Activated CD8-positive, alpha-beta memory T cell treated with anti-CD3 and anti-CD28 coated beads, Interleukin-2, amount 10 ng/mL, durations not matched to agents 7 days and 5 days (primary cell): ENCODE data around the gene TCP11. TPM values are rescaled to one million over a fixed set of nuclear protein-coding genes. Genes with fewer than 3 reads are reported as not detected.

Experiments used
- ATAC-seq: fragments of 150-1000 bp; cut with Tn5 transposase; one replicate; pipeline ENCODE4 v1.10.0; 2021; ENCODE audit warnings: moderate library complexity
- CTCF ChIA-PET: fragments of 350-600 bp; sonication (Branson Sonifier 250); formaldehyde crosslinking; loops from one replicate; lab custom pipeline; 2021; ENCODE audit warnings: antibody characterized with exemption; lab: Charles Lee
- DNase-seq: peaks from one replicate; pipeline ENCODE4 v3.0.0-alpha.2; 2020
- H3K27ac Mint-ChIP-seq: one replicate; pipeline ENCODE4 v1.8.0; 2021; ENCODE audit warnings: mild to moderate bottlenecking, mixed read lengths
- H3K27me3 Mint-ChIP-seq: one replicate; pipeline ENCODE4 v1.8.0; 2021; ENCODE audit warnings: mixed read lengths
- H3K36me3 Mint-ChIP-seq: one replicate; pipeline ENCODE4 v1.8.0; 2021; ENCODE audit warnings: mild to moderate bottlenecking, mixed read lengths
- H3K4me1 Mint-ChIP-seq: one replicate; pipeline ENCODE4 v1.8.0; 2021; ENCODE audit warnings: mixed read lengths
- H3K4me3 Mint-ChIP-seq: one replicate; pipeline ENCODE4 v1.8.0; 2021; ENCODE audit warnings: mild to moderate bottlenecking, moderate library complexity, mixed read lengths
- H3K9me3 Mint-ChIP-seq: one replicate; pipeline ENCODE4 v1.8.0; 2022; ENCODE audit warnings: low read depth, mixed read lengths
- total RNA-seq, 2 experiments: library from RNA; stranded (reverse); gene quantifications; one replicate each; pipeline ENCODE4 v1.2.3, GENCODE V29; 2021

The TCP11 gene
- total RNA-seq = not detected

- ATAC-seq (peak; percentile 57), DNase-seq (peak; percentile 64)
- Mint-ChIP-seq H3K27ac (no peak within 1 kb of the TSS), H3K9me3 (no peaks in the 10 kb centered on the region), H3K4me3 (peak within 1 kb of the TSS; percentile 14), H3K4me1 (peaks cover 20% of the 10 kb centered on the region), H3K27me3 (peaks cover 39% of the 10 kb centered on the region), H3K36me3 (no peaks in the 10 kb centered on the region)
- CTCF ChIA-PET = interaction anchor here (1.6 to 5.2 kb wide), 6 partner anchors 19 to 150 kb away, joined by 3 to 46 read pairs (median 10); no protein-coding TSS in a partner anchor
These were observed at the start of gene TCP11 for GRCh38 chr6:35141007-35141655. TSS of gene TCP11 (minus strand) at chr6:35141339. CDS start at chr6:35140870, 469 bp downstream.

- Mint-ChIP-seq H3K4me3 (no peak overlapping the region), H3K27ac (peak overlapping the region; percentile 54), H3K36me3 (no peaks in the 10 kb centered on the region), H3K4me1 (peaks cover 48% of the 10 kb centered on the region), H3K9me3 (no peaks in the 10 kb centered on the region), H3K27me3 (peaks cover 28% of the 10 kb centered on the region)
- CTCF ChIA-PET = interaction anchor here (0.6 to 3.8 kb wide), 2 partner anchors 14 to 16 kb away, joined by 3 to 22 read pairs; no protein-coding TSS in a partner anchor
- DNase-seq (no peak), ATAC-seq (no peak)
These were observed 49.2 kb upstream of the TCP11 start for GRCh38 chr6:35190306-35190705.

- CTCF ChIA-PET = interaction anchor here (1.0 to 1.1 kb wide), 2 partner anchors 9 to 52 kb away, joined by 3 read pairs; no protein-coding TSS in a partner anchor
- DNase-seq = no peak
- no peak for ATAC-seq
- H3K36me3 Mint-ChIP-seq = no peaks in the 10 kb centered on the region
- peaks cover 27% of the 10 kb centered on the region for H3K27me3 Mint-ChIP-seq
- peaks cover 44% of the 10 kb centered on the region for H3K4me1 Mint-ChIP-seq
- no peaks in the 10 kb centered on the region for H3K9me3 Mint-ChIP-seq
- H3K4me3 Mint-ChIP-seq = no peak overlapping the region
- no peak overlapping the region for H3K27ac Mint-ChIP-seq
These were observed 47.7 kb upstream of the TCP11 start for GRCh38 chr6:35188886-35189285.

- Mint-ChIP-seq H3K27me3 (peaks cover 36% of the 10 kb centered on the region), H3K4me1 (peaks cover 23% of the 10 kb centered on the region), H3K4me3 (no peak overlapping the region), H3K9me3 (no peaks in the 10 kb centered on the region), H3K36me3 (no peaks in the 10 kb centered on the region), H3K27ac (no peak overlapping the region)
- ATAC-seq (no peak), DNase-seq (no peak)
- CTCF ChIA-PET = interaction anchor here (0.9 to 1.4 kb wide), 2 partner anchors 10 to 47 kb away, joined by 3 read pairs; no protein-coding TSS in a partner anchor
These were observed 45.4 kb upstream of the TCP11 start for GRCh38 chr6:35186571-35186970.

- peaks cover 36% of the 10 kb centered on the region for H3K27me3 Mint-ChIP-seq
- no peak for ATAC-seq
- no peaks in the 10 kb centered on the region for H3K9me3 Mint-ChIP-seq
These were observed 44.8 kb upstream of the TCP11 start for GRCh38 chr6:35185971-35186370.

GRCh38 chr6:35185302-35185681, 44.2 kb upstream of the TCP11 start:
- no peak for ATAC-seq
- H3K4me3 Mint-ChIP-seq = no peak overlapping the region
- peaks cover 11% of the 10 kb centered on the region for H3K4me1 Mint-ChIP-seq
- H3K27ac Mint-ChIP-seq = no peak overlapping the region
- DNase-seq = no peak
- H3K9me3 Mint-ChIP-seq = no peaks in the 10 kb centered on the region
- CTCF ChIA-PET = no interaction called here
- no peaks in the 10 kb centered on the region for H3K36me3 Mint-ChIP-seq
- peaks cover 39% of the 10 kb centered on the region for H3K27me3 Mint-ChIP-seq

More at GRCh38 chr6:35185971-35186370, 44.8 kb upstream of the TCP11 start:
- CTCF ChIA-PET = interaction anchor here (0.9 kb wide), 1 partner anchor 10 kb away, joined by 3 read pairs; no protein-coding TSS in a partner anchor
- Mint-ChIP-seq H3K27ac (no peak overlapping the region), H3K36me3 (no peaks in the 10 kb centered on the region), H3K4me1 (peaks cover 17% of the 10 kb centered on the region), H3K4me3 (no peak overlapping the region)
- no peak for DNase-seq

GRCh38 chr6:35184580-35185301, 43.6 kb upstream of the TCP11 start:
- no peak overlapping the region for H3K27ac Mint-ChIP-seq
- peaks cover 7% of the 10 kb centered on the region for H3K4me1 Mint-ChIP-seq
- CTCF ChIA-PET = interaction anchor here (0.9 kb wide), 1 partner anchor 38 kb away, joined by 3 read pairs; no protein-coding TSS in a partner anchor

GRCh38 chr6:35183935-35184334, 42.8 kb upstream of the TCP11 start:
- CTCF ChIA-PET = interaction anchor here (0.9 kb wide), 1 partner anchor 37 kb away, joined by 3 read pairs; no protein-coding TSS in a partner anchor

More at GRCh38 chr6:35184580-35185301, 43.6 kb upstream of the TCP11 start:
- DNase-seq (no peak), ATAC-seq (no peak)
- no peaks in the 10 kb centered on the region for H3K36me3 Mint-ChIP-seq
- H3K9me3 Mint-ChIP-seq = no peaks in the 10 kb centered on the region
- peaks cover 39% of the 10 kb centered on the region for H3K27me3 Mint-ChIP-seq
- H3K4me3 Mint-ChIP-seq = no peak overlapping the region

GRCh38 chr6:35183281-35183680, 42.1 kb upstream of the TCP11 start:
- ATAC-seq = no peak
- Mint-ChIP-seq H3K36me3 (no peaks in the 10 kb centered on the region), H3K9me3 (no peaks in the 10 kb centered on the region), H3K4me1 (peaks cover 16% of the 10 kb centered on the region), H3K4me3 (no peak overlapping the region), H3K27ac (no peak overlapping the region), H3K27me3 (peaks cover 39% of the 10 kb centered on the region)
- DNase-seq = no peak
- CTCF ChIA-PET = no interaction called here

More at GRCh38 chr6:35183935-35184334, 42.8 kb upstream of the TCP11 start:
- Mint-ChIP-seq H3K36me3 (no peaks in the 10 kb centered on the region), H3K27me3 (peaks cover 39% of the 10 kb centered on the region), H3K27ac (no peak overlapping the region), H3K4me3 (no peak overlapping the region), H3K9me3 (no peaks in the 10 kb centered on the region), H3K4me1 (peaks cover 11% of the 10 kb centered on the region)
- ATAC-seq (no peak), DNase-seq (no peak)

- no peak overlapping the region for H3K4me3 Mint-ChIP-seq
- H3K36me3 Mint-ChIP-seq = no peaks in the 10 kb centered on the region
- no peak for ATAC-seq
- no peaks in the 10 kb centered on the region for H3K9me3 Mint-ChIP-seq
- no peak overlapping the region for H3K27ac Mint-ChIP-seq
- H3K4me1 Mint-ChIP-seq = peaks cover 16% of the 10 kb centered on the region
- CTCF ChIA-PET = interaction anchor here (0.9 to 1.2 kb wide), 2 partner anchors 34 to 36 kb away, joined by 3 read pairs; no protein-coding TSS in a partner anchor
- DNase-seq = no peak
- peaks cover 34% of the 10 kb centered on the region for H3K27me3 Mint-ChIP-seq
These were observed 40.9 kb upstream of the TCP11 start for GRCh38 chr6:35181933-35182612.

- CTCF ChIA-PET = interaction anchor here (0.5 to 1.2 kb wide), 4 partner anchors 24 to 698 kb away, joined by 3 to 4 read pairs (median 3); no protein-coding TSS in a partner anchor
- peaks cover 37% of the 10 kb centered on the region for H3K27me3 Mint-ChIP-seq
- ATAC-seq (no peak), DNase-seq (no peak)
- H3K27ac Mint-ChIP-seq = no peak overlapping the region
- no peaks in the 10 kb centered on the region for H3K36me3 Mint-ChIP-seq
- no peaks in the 10 kb centered on the region for H3K9me3 Mint-ChIP-seq
- H3K4me1 Mint-ChIP-seq = peaks cover 16% of the 10 kb centered on the region
- H3K4me3 Mint-ChIP-seq = no peak overlapping the region
These were observed 40.3 kb upstream of the TCP11 start for GRCh38 chr6:35181308-35181932.

- peaks cover 29% of the 10 kb centered on the region for H3K27me3 Mint-ChIP-seq
- no peak overlapping the region for H3K27ac Mint-ChIP-seq
- no peak for ATAC-seq
- DNase-seq = no peak
- CTCF ChIA-PET = interaction anchor here (0.6 to 1.8 kb wide), 10 partner anchors 9 to 492 kb away, joined by 3 to 7 read pairs (median 4); no protein-coding TSS in a partner anchor
- no peaks in the 10 kb centered on the region for H3K36me3 Mint-ChIP-seq
- peaks cover 19% of the 10 kb centered on the region for H3K4me1 Mint-ChIP-seq
- H3K4me3 Mint-ChIP-seq = no peak overlapping the region
- no peaks in the 10 kb centered on the region for H3K9me3 Mint-ChIP-seq
These were observed 38.9 kb upstream of the TCP11 start for GRCh38 chr6:35179901-35180535.
